NT2/D1 (cell line): Measurements from ENCODE around the gene KCNQ1.

Source experiments
- SUZ12 ChIP-seq: IDR thresholded peaks from 2 replicates; pipeline ENCODE4 v1.6.1; 2011; ENCODE audit not compliant: insufficient read length, insufficient read depth; ENCODE audit errors: extremely low read depth
- YY1 ChIP-seq: IDR thresholded peaks from 2 replicates; pipeline ENCODE4 v1.6.1; 2011; ENCODE audit not compliant: insufficient read length, insufficient read depth
- ZNF274 ChIP-seq: IDR thresholded peaks from 2 replicates; pipeline ENCODE4 v1.6.1; 2011; ENCODE audit warnings: mild to moderate bottlenecking, low read depth, low read length

- no peak for TF ChIP-seq ZNF274
- no peak for TF ChIP-seq YY1
- TF ChIP-seq SUZ12: no peak
Measured at GRCh38 chr11:2880646-2881045, 435.8 kb downstream of the KCNQ1 start.
